NCI-H146 treated with DMSO at 0.1 percent for 48 hours (cell line): ENCODE data around the gene ASPRV1.

ENCODE experiments used
- DNase-seq: peaks from one replicate; lab custom pipeline; 2025; ENCODE audit not compliant: unreplicated experiment; lab: John Stamatoyannopoulos, UW

ASPRV1 gene

GRCh38 chr2:69914164-69914949, 47.1 kb downstream of the ASPRV1 start:
- peak; percentile 99 for DNase-seq

- DNase-seq: peak; percentile 51
These were observed 49.4 kb downstream of the ASPRV1 start for GRCh38 chr2:69911985-69912563.
